CD1c-positive myeloid dendritic cell (primary cell): ENCODE results near the gene USP31.
A peak's percentile ranks its signal among the peaks of the same experiment; 100 is the strongest.

Experiments
- DNase-seq: peaks from one replicate; pipeline ENCODE4 v3.0.0-alpha.2; 2016; ENCODE audit errors: extremely low spot score

The USP31 gene

DNA sequence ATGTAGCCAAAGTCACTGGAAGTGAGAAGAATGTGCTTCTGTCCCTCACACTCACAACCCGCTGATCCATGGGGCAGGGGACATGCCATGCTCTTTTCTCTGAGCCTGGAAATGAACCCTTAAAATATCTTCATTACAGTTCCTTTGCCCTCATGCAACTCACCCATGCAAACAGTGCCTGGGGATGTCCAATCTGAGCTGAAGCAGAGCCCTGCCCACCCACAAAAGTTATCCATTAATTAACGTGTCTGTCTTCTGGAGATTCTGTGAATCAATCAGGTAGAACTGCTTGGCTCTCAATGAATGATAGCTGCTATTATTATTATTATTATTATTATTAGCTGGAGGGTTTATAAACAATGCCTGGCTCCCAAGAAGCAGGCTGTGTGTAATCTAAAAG lies 133.7 kb downstream of the USP31 start:
- no peak for DNase-seq

DNA sequence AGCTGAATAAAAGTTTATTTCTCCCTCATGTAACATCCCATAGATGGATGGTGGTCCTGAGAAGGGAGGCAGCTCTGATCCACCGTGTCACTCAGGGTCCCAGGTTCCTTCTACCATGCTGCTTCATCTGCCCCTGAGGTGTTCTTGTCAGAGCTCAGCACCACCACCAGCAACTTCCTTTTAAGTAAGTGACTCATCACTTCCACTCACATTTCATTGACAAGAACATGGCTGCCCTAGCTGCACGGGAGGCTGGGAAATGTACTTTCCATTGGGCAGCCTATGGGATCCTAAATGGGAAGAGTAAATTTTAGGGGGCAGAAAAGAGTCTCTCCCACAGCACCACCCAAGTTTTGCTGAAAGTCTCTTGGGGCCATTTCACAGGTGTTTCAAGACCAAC lies 134.7 kb downstream of the USP31 start:
- DNase-seq, result peak; percentile 2
